HK-2 (cell line): ENCODE measurements around the gene SCIN.
"Not testable (repeated sequence)": the region's sequence is repeated elsewhere in the genome, so short reads cannot be mapped to it uniquely, and the experiment has no call there.

Experiments used
- DNase-seq: peaks from one replicate; pipeline ENCODE4 v3.0.0-alpha.2; 2018; ENCODE audit not compliant: unreplicated experiment

SCIN gene

DNA sequence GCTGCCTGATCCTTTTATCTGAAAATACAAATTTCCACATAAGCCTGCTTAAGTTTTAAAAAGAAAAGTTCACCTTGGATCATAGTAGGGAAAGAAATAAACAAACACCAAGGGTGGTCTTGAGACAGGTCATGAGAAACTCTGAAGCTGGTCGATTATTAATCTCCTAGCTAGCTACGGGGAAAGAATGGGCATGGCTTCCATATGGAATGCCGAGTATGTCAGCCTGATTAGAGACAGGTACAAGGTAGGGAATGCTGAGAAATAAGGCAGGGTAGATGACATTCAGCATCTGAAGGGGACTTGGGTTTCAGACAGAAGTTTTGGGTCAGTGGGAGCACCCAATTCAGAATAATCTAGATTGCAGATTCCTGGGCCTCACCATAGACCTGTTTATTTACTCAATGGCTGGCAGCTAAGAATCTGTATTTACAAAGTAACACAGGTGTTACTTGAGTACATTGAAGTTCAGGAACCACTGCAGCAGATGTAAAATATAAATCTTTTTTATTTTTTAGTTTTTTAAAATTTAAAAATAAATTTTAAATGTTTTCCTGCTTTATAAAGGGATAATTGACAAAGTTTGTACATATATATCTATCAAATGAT is 49.0 kb downstream of the SCIN start:
- no peak for DNase-seq

DNA sequence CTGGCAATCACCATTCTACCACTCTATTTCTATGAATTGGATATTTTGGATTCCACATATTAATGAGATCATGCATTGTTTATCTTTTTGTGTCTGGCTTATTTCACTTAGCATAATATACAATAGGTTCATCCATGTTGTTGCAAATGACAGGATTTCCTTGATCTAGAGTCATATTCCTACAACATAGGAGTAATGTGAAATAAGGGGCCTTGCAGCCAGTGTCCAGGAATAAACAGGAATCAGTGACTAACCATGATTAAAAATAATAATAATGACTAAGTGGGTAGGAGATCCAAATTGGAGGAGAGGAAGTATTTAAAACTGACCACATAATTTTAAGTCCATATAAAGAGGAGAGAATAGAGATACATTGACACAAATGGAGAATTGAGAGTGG is 49.9 kb downstream of the SCIN start:
- DNase-seq, result no peak

DNA sequence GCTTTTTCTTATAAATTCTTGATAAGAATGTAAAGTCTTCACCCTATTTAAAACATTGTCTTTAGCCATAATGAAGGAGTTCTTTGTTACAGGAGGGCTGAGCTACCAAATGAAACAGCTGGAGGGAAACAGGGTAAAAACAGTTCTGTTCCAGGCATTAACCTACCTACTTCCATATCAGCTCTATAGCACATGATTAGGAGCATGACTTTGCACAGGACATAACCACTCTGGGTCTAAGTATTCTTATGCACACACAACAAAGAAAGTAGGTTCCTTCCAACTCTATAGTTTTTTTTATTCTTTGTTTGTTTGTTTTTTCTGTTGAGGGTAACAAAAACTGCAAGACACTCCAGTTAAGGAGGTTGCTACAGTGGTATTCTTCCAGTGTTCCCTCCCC is 52.7 kb downstream of the SCIN start:
- DNase-seq, result no peak

DNA sequence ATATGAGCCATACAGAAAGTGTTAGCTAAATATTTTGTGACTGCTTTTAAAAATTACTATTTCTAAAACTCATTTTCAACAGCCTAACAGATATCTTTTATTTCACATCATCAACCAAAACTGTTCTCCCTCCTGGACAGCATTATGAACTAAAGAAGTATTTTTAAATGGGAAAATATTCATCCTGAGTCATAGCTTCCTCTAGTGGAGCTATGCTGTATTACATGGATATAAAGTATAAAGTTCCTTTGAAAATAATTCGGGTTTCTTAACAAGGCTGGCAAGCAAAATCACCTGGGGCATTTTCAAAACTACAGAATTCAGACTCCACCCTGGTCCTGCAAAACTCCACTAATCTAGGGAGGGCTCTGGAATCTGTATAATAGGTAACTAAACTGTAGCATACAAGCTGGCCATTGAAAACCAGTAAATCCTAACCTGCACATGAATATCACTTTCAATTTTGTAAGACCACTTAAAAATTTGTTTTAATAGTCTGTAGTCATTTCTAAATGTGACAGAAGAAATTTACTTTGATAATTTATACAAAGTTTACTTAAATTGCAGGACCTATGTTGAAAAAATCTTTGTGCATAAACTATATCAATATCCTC is 53.5 kb downstream of the SCIN start:
- no peak for DNase-seq

DNA sequence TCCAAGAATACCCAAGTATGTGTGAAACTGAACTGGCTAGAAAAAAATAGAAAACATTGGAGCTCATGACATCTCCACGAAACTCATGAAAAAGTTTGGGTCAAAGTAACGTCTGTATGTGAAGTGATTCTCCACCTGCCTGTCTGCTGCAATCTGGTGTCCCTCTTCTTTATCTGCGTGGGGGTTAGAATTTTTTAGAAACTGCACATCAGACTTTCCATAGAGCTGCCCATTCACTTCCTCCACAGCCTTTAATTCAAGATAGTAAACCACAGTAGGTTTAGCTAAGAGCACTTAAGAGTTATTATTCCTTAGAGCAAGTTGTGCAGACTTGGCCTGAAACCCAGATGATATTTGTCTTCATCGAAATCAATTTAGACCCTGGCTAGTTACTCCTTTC is 55.3 kb downstream of the SCIN start:
- no peak for DNase-seq

DNA sequence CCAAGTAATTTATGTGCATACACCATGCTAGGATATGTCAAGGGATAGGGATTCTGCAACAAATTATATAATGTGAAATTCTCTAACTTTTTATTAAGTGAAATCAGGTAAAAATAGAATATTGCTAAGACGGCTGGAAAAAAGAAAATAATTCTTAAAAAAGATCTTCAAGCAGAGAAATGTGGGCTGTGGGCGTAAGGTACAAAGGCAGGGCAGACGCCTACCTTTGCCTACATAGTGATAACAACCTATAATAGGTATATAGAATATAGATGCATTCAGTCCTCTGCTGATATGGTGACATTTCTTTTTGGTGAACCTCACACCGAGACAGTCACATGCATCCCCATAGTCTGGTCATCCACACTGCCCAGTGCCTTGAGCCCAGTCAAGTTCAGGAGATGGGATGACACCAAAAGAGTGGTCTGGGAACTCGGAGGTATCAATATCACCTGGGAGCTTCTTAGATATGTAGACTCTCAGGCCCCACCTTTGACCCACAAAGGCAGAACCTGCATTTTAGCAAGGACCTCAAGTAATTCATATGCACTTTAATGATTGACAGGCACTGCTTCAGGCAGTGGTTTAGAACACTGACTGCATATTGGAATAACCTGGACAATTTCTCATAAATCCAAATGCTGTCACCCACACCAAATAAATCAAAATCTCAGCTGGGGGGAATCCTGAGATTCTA is 59.4 kb downstream of the SCIN start:
- no peak for DNase-seq

DNA sequence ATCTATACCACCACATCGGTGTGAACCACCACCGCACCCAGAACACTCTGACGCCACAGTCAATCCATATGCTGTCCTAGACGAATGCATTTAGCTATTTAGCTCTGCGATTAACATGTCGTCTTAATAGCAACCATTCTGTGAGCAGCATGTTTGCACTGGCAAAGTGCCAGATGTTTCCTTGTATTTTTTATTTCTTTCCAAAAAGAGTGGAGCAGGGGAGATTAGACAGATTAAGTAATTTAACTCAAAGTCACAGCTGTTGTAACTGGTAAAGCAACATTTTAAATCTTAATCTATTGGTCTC is 59.9 kb downstream of the SCIN start:
- no peak for DNase-seq

DNA sequence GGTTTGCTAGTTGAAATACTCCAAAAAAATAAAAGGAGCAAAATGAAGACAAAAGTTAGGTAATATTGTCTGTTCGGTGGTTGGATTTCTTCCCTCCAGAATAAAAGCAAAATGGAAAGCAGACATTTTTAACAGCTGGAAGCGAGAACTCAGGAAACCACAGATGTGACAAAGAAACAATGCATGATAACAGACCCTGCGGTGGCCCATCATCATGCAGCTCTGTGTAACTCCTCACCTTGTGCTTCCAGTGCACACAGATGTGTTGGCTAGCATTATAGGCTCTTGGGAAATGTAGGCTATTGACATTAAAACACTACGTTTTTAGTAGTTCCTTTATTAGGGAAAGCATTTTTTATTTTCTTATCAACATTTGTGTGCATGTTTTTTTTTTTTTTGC is 63.1 kb downstream of the SCIN start:
- DNase-seq, result no peak

DNA sequence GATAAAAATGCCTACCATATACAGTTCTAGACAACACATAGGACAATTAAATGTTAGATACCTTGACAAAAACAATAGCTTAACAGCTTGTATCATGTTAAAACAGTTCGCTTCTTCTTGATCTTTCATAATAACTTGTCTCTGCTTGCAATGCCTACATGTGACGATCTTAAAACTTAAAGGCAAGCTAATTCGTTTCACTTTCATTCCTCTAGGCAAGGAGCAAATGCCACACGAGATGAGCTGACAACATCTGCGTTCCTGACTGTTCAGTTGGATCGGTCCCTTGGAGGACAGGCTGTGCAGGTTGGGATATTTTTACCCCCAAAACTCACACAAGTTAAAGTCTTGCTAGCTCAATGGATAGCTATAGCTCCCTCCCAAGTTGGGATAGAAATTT is 65.3 kb downstream of the SCIN start:
- no peak for DNase-seq

DNA sequence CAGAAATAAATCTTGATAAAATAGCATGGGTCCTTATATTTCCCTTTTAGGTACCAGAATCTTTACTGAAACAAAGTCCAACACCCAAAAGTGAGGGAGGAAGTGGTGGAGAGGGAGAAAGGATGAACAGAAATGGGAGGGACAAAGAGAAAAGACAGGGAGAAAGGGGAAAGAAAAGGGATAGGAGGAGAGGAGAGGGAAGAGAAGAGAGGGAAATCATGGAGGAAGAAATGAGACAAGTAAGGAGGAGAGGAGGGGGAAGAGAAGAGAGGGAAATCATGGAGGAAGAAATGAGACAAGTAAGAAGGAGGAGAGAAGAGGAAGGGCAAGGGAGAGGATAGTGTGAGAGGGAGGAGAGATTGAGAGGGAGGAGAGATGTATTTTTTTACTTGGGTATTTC is 66.8 kb downstream of the SCIN start:
- no peak for DNase-seq

DNA sequence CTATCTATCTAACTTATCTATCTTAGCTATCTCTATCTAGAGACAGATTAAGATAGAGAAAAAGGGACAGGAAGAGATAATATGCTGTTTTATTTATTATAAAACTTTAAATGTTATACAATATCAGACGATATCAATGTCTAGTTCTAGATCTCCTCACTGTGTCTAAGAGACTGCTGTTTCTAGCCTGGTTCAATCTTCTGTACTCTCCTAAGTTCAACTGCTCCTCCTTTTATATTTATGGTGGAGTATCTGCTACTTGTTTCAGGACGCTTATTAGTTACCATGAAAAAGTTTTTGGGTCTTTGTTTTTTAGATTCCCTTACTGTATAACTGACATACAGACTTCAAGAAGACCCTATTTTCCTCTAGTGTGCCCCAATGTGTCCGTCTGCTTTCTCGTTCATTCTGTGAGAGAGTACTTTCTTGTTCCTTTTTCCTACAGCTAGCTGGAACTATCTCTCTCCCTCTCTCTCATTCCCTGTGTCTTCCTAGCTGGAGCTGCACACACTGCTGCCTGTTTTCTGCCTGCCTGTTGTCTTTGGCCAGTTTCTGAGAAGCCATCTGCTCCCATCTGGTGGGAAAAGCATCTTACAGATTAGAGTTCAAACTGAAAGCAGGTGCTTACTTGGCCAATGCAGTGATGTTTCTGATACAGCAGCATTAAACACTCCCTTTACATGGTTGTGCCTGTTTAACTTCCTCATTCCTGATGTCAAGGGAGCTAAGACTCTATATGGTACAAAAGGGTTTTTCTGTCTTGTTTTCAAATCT is 67.5 kb downstream of the SCIN start:
- no peak for DNase-seq

DNA sequence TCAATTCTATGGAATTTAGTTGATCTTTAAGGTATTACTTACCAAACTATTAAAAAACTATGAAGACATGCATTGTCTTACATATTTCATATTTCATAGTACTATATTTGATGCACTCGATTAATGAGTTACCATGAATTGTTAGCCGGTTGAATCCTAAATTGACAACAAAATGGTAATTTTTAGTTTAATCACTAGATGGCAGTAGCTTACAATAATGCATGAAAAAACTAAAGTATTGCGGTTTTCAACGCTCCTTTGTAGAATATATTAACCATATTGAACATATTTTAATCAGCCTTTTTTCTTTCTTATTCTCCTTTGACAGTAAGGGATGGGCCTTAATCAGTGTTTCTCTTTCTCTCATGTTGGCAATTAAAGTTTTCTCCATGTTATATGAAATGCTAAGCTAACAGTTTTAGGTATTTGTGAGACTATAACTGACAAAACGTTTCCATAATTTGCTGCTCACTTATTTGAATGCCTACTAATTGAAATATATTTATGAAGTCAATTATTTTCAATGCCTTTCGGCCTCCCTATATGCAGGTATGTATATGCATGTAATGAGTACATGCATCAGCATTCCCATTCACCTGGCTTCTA is 68.4 kb downstream of the SCIN start:
- DNase-seq, result no peak

DNA sequence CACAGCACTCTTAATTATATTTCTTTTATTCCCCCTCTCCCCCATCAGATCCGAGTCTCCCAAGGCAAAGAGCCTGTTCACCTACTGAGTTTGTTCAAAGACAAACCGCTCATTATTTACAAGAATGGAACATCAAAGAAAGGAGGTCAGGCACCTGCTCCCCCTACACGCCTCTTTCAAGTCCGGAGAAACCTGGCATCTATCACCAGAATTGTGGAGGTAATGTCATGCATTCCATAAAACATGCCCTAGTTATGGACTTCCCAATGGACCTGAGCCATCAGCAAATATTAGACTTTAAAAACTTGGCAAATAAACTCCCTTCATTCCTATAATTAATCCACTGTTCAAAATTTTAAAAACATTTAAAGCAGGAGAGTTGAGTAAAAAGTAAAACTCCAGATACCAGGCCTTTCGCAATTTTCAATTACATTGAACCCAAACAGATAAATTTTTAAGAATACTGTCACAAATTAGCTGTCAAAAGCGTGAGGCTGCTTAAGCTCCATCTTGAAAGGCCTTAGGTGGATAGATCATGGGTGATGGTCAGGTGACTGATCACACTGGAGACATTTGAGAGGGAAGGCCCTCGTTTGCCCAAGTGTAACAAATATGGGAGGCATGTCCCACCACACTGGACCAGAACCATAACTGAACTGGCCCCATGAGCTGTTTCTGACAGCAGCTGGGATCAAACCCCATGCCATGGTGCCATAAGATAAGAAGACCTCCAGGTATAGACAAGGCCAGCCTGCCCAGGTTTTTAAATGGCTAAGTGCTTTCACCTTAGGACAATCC is 70.0 kb downstream of the SCIN start:
- no peak for DNase-seq

DNA sequence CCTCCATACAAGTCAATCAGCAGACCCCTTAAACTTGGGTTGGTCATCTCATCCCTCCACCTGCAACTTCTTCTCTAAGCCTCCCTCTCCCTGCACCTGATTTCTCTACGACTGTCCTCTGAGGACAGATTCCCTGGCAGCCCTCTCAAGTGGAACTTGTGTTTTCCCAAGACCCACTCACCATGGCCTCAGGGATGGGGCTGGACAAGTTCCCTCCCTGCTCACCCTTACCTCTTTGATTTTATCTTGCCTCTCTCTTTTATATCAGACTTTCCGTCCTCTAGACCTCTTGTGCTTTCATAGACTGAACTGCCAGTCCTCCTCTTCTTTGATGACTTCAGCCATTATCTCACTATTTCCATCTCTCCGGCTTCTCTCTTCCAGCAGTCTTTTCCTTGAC is 70.7 kb downstream of the SCIN start:
- DNase-seq, result no peak

DNA sequence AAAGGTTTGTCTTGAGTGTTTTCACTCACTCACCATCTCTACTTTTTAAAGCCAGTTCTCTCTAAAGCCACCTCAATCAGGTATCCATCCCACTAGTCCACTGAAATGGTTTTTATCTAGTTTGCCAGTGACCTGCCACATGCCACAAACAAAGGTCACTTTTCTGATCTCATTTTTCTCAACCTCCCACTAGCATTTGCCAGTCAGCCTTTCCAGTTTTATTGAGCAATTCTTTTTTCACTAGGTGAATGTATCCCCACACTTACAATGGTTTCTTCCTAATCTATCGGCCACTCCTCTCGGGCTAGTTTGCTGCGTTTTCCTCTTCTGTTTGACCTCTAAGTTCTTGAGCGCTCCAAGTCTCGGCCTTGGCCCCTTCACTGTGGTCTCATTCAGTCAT is 72.0 kb downstream of the SCIN start:
- no peak for DNase-seq

DNA sequence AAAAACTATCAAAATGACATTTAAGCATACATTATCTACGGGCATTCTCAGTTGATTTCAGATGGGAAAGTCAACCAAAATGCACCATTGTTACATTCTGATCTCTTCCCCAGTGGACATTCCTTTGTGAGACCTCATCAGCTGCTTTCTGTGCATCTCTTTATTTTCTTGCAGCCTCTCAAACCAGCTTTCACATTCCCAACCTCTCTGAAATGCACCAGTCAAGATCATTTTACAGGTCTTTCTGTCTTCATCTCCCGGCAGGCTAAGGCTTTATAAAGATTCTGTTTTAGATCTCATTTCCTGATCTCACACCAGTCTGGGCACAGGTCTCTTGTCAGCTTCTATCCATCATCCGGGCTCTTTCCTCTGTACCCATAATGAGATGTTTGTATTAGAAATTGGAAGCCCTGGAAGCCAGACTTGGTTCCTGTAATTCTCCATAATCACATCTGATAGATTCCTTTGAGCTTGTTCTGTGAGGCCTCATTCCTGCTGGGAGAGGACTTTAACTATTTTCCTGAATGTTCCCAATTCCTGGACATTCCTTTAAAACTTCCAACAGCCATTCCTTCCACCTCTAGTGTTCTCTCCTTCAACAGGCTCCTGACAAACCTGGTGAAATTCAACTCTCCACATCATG is 72.6 kb downstream of the SCIN start:
- no peak for DNase-seq

DNA sequence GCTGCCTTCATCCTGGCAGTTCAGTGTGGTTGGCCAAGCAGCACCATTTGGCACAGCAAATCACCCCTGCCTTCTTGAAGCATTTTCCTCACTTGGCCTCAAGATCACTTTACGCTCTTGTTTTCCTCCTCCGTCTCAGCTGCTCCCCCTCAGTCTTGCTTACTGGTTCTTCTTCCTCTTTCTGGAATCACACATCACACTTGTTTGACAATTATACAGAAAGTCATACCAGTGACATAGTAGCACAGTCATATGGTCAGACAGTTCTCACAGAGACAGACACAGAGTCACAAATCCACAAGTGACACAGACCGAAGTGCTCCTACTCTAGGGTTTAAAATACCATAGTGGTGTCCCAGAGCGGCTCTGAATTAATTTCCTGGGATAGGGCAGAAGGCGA is 73.1 kb downstream of the SCIN start:
- no peak for DNase-seq

DNA sequence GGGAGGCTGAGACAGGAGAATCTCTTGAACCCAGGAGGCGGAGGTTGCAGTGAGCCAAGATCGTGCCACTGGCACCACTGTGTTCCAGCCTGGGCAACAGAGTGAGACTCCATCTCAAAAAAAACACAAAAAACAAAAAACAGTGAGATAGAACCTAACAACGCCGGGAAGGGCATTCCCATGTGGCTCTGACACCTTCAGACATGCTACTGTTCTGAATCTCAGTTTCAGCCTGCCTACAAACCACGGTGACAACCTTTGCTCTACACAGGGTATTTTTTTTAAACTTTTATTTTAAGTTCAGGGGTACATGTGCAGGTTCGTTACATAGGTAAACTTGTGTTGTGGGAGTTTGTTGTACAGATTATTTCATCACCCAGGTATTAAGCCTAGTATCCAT is 74.7 kb downstream of the SCIN start:
- DNase-seq, result not testable (repeated sequence)

DNA sequence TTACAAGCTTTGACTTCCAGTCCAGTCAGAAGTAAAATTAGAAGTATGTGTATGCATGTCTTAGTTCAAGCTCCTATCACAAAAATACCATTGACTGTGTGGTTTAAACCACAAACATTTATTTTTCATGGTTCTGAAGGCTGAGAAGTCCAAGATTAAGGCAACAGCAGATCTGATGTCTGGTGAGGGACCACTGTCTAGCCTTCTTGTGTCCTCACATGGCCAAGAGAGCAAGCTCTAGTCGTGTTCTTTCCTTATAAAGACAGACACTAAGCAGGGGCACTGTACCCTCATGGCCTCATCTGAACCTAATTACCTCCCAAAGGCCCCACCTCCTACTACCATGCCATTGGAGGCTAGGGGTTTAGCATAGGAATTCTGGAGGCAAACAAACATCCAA is 75.6 kb downstream of the SCIN start:
- no peak for DNase-seq

DNA sequence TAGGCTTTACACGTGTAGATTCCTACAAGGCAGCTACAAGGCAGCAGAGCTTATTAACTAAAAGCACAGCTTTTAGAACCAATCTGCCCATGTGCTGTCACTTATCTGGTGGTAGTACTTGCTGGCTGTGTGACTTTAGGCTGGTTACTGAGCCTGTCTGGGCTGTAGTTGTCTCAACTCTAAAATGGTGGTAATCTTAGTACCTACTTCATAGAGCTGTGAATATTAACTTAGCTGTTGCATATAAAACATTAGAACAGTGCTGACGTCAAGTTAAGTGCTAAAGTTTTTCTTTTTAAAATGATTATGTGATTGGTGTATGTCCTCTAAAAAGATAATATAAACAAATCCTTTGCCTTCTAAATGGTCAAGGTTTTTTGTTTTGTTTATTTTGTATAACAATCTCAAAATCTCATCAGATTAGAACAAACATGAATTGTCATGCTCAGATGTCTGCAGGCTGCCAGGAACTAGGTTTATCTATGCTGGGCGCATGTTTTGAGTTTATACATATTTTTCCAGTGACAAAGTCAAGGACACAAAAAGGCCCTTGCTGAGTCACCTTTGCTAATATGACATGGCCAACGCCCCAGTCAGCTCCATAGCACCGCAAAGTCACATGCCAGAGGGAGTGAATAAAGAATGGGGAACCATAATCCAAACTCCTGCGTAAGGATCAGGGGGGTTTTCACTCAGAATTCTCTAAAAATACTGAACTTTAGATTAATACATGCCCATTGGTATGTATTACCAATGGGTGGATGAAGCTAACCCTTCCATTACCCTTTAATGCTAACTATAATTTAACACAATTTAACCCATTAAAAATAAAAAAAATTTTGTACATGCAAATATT is 77.1 kb downstream of the SCIN start:
- DNase-seq, result no peak
